ENCODE measurements around the gene PLP2.

DNA sequence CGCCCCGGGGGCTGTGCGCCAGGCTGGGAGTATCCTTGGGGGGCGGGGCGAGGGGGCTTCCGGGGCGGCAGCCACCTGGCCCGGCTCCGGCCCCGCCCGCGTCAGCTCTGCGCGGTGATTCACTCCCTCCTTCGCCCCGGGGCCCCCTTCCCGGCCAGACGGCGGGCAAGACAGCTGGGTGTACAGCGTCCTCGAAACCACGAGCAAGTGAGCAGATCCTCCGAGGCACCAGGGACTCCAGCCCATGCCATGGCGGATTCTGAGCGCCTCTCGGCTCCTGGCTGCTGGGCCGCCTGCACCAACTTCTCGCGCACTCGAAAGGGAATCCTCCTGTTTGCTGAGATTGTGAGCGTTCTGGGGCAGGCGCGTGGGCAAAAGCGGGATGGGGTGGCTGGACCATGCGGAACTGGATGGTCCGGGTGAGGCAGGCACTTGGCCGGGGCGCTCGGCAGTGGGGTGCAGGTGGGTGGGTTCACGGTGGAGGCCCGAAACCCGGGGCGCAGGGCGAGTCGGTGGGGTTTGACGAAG, at the start of gene PLP2:
- no peak for TF ChIP-seq CTCF (optimal IDR thresholded peaks at IDR 0.05 in 1 of 3, IDR thresholded peaks at IDR 0.05 in 1 of 3, conservative IDR thresholded peaks at IDR 0.05 in 1 of 3; ENCODE audit: extremely low read depth in 1 of 3, insufficient read depth in 2 of 3, low read length in 3 of 3)
- no peak for TF ChIP-seq EZH2 (IDR thresholded peaks at IDR 0.05; ENCODE audit: low read length)

All from keratinocyte (primary cell).